Fibroblast of skin of right quadriceps (primary cell): ENCODE data around the gene C2orf49.

Experiments
- DNase-seq: peaks from one replicate; pipeline ENCODE4 v3.0.0-alpha.2; 2013

Gene C2orf49

DNA sequence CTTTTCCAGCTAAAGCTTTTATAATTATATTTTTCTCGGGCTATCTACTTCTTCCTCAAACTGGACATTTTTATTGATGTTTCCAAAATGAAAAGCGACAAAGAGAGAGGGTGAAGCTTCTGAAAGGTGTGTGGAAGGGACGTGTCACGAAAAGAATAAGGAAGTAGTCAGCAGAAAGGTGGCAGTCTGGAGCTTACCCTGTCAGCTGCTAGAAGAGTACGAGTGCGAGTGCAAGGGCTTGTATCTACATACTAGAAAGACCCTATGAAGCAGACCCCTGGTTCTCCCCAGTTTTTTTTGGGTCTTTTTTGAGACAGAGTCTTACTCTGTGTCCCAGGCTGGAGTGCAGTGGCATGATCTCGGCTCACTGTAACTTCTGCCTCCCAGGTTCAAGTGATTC is 46.9 kb downstream of the C2orf49 start:
- no peak for DNase-seq

DNA sequence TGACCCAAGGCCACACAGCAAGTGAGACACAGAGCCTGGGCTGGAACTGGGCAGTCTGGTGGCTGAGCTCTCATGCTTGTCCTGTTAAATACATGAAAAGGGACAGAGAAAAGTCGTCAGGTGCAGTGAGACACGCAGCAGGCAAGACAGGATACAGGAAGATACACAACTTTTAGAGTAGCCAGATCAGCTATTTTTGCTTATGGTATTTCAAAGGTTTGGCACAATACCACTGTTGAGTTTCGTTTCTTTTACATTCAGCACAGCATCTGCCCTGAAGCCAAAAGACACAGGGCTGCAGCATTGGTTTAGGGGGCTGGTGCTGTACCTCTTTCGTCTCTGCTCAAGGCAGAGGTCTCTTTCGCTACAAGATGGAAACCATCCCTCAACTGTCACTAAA is 47.5 kb downstream of the C2orf49 start:
- no peak for DNase-seq

DNA sequence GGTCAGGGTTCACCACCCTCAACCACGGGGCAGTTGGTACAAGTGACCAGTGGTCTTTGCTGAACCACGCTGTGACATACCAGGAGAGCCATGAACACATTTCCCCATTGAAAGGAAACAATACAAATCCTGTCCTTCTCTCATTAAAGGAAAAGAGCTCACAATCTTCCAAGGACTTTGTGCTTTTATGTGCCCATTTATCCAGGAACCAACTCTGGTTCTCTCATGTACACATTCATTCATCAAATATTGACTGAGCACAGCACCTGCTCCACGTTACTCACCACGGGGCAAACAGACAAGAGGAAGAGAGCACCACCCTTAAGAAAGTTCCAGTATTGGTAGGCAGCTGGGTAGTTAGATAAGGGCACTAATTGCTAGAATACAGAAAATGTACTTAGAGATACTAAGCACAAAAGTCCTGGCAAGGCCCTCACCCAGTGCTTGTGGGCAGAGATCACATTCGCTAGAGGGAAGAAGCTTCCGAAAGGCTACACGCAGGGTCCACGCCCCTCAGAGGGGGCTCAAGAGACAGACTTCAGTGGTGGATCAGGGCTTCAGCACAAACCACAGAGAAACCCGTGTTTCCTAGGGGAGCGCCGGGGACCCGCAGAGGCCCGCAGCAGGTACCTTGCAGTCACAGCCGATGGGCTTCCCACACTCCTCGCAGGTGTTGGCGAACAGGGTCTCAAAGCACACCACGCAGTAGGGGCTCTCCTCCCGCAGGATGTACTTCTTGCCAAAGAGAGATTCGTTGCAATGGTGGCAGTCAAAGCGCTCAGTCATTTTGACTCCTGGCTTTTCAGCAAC is 48.6 kb downstream of the C2orf49 start:
- no peak for DNase-seq

DNA sequence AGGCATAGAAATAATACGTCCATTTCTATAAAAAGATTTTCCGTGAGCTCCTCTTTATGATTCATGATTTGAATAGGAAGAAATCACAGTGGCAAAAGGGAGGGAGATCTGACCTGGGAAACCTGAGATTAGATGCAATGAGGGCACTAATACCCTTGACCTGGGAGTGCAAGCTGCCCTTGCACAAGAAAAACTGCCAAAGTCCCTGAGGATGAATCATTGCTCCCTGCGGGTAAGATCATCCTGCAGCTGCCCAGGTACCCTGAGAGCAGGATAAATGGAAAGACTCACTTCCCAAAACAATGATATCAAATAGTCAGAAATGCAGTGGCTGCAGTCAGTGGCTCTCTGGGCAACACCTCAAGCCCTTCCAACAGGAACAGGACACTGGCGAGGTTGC is 49.9 kb downstream of the C2orf49 start:
- no peak for DNase-seq

DNA sequence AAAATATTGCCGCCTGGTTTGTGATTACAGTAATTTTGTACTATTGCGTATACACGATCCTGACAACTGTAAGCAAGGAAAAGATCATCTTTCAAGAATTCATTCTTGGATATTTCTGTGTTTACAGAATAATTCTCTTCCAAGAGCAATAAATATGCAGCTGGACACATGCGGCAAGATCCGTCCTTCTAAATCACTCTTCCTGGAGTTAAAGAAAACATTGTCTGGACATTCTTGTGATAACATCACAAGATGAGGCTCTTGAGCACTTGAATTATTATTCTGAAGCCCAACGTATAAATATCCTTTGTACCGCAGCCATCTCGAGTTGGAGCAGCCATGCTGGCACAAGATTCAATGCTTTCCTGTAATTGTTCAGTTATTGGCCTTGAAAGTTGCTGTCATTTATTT is 51.6 kb downstream of the C2orf49 start:
- peak; percentile 90 for DNase-seq

DNA sequence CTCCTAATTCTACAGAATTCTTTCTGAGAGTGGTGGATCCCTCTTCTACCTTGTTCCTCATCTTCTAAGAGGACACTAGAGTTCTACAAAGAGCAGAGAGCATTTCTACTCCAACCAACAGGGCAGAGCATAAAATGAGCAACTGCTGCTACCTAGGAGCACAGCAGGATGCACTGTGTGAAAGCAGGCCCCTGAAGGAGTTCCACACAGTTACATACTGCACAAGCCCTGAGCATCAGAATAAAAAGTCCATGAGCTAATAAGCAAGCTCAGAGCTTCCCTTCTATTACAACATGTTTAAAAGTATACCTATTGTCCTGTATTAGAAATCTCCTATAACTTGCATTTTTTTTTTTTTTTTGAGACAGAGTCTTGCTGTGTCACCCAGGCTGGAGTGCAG is 53.1 kb downstream of the C2orf49 start:
- no peak for DNase-seq

DNA sequence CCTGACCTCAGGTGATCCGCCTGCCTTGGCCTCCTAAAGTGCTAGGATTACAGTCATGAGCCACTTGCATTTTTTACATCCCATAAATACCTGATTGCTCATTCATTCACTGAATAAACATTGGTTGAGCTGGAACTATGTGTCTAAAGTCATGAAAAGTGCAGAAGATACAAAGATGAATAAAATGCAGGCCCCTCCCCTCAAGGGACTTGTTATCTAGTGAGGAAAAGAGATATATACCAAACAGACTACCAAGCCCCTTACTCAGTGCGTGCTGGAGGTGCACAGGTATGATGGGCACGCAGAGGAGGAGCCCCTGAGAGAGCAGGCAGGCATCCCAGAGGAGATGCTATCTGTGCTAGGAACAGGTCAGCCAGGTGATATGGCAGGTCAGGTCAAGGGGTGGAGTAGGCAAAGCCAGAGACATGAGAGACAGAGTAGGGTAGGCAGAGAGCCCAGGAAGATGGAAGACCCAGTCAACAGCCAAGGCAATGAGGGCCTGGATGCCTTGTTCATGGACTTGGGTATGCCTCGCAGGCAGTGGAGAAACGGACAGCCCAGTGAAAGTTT is 53.8 kb downstream of the C2orf49 start:
- peak; percentile 71 for DNase-seq

DNA sequence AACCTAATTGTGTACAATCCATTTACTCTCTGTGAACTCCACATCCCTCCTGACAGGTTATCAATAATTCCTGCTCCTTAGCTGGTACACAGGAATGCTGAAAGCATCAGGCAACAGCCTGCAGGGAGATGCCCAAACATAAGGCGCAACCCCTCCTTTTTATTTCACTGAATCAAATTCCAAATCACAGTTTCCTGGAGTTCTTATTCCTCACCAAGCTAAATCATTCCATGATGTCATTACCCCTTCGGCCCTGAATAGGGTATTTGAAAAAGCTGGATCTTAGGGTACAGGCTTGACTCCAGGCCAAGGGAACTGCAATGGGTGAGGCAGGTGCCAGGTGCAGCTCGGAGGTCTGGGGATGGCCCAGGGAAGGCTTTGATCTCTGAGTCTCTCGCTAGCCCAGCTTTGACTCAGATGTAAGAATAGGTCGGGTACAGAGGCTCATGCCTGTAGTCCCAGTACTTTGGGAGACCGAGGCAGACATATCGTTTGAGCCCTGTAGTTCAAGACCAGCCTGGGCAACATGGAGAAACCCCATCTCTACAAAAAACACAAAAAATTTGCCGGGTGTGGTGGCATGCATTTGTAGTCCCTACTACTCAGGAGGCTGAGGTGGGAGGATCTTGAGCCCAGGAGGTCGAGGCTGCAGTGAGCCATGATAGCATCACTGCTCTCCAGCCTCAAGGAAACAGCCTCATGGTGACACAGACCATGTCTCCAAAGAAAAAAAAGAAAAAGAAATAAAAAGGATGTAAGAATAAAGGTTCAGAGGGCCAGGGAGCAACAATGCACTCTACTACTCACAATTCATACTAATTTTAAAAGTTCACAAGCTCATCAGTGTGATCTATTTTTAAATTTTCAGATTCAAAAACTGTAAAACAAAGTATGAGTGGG is 54.7 kb downstream of the C2orf49 start:
- no peak for DNase-seq

DNA sequence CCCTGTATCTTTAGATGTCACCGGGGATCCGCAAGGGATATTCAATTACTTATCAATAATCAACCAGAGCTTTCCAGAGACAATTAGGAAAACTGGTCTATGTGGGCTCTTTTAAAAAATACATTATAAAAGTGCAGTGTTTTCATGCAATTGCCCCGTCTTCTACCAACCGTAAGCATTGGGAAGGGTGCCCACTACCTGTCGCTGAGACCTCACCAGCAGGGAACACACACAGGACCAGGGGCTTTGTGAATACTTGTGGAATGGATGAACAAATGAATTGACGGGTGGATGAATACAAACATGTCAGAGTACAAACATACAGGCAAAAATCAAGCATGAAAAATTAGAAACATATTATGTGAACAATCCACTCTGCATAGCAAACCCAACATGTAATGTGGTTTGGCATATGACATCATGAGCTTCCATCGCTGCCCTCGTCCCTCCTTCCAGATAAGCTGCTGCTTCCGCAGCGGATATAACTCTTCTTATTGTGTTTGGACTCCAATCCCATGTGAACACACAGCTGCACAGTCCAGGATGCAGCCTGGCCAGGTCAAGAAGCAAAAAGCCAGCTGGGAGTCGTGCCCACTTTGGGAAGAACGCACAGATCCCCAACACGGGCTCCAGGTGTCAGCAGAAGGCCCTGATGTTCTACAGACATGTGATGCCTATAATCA is 56.2 kb downstream of the C2orf49 start:
- DNase-seq, result peak; percentile 83

DNA sequence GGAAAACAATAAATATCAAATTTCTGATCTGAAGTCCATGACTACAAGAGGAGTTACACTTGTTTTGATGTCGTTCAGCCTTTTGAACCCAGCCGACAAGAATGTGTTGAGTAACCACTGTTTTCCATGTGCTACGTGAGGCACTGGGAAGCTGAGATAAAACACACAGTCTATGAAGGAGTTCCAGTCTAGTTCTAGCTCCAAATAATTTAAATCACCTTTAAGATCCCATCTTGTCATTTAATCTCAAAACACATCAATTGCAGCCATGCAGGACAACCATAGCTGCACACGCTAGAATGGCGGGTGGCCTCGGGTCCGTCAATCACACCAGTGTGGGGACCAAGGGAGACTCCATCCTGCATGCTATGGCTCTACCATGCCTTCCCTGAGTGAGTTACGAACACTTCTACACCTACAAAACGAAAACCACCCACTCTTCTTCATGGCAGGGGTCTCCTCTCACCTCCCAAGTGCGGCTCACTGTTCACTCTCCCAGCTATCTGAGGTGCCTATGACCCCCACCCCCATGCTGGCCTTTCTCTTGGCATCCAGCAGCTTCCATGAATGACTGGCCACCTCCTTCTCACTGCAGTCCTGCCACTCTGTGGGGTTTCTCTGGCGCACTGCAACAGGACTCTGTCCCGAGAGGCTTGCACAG is 57.7 kb downstream of the C2orf49 start:
- no peak for DNase-seq

DNA sequence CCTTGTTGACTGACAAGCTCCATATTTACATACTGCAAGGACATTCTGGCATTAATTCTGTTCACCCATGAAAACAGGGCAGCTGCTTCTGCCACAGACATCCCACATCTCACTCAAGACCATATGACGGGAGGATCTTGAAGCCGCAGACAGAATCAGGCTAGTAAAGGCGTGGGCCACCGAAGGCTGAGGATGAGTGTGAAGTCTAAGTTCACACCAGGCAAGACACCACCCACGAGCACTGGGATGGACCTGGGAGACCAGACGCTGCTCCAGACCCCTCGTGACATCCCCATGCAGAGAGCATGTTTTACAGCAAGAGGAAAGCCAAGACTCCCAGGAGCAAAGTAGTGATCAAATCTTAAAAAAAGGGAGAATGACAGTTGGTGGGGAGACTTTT is 58.4 kb downstream of the C2orf49 start:
- DNase-seq, result no peak

DNA sequence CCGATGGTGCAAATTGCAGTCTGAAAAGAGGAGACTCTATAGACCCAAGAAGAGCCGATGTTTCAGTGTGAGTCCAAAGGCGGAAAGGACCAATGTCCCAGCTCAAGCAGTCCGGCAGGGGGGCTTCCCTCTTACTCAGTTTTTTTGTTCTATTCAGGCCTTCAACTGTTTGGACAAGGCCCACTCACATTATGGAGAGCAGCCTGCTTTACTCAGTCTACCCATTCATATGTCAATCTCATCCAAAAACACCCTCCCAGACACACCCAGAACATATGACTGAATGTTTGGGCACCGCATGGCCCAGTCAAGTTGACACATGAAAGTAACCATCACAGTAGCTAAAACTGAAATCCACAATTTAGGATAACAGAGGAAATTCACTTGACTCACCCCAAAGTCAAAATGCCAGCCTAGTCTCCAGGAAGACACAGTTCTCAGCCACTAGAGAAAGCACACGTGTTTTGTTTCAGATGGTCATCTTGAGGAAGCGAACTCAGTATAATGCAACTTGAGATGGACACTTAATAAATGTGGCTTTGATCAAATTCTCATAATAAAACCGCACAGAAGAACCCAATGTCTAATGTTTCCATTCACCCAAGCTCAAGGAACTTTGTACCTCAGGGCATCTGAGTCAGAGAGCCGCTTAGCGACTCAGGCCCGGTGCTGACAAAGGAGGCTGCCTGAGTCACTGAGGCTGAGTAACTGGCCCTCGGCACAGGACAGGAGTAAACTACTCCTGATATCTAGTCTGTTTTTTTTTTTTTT is 59.1 kb downstream of the C2orf49 start:
- DNase-seq, result peak; percentile 95

DNA sequence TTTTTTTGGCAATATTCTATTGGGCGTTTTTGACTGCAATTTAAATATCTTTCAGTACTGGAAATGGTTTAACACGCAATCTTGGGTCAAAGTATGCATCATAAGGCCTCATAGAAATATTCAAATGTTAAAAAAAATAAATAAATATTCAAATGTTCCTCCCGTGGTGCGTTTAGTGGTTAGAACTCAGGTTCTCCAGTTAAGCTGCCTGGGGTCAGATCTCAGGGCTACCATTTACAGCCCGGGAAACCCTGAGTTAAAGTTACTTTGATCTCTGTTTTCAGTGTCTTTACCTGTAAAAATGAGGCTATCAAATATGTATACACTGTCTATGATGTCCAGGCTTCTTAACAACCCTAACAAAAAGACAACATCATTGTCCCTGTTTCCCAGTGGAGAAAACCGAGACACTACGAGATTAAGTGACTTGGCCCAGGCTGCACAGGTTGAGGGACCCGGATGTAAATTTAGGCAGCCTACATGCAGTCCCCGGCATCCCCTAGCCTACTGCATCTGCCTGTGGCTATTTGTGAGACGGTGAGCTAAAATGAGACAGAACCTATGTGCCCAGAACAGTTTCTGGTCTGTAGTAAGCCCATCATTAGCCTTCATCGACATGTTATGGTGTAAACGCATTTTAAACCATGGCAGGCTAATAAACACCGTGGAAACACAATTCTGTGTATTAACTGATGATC is 59.8 kb downstream of the C2orf49 start:
- DNase-seq, result no peak

DNA sequence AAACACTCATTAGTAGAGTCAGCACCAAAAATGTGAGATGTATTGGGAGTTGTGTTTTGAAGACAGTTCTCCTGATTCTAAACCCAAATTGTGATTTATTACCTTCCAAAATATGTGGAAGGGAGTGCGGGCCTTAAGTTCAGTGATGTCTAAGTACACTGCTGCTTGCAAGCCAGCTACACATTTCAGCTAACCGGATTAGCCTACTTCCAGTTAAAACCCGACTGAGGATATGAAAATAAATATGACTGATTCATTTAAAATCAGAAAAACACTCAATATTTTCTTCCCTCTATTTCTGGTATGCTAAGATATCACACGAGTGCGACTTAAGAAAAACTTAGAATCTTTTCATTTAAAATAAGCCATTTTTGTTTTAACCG is 60.6 kb downstream of the C2orf49 start:
- DNase-seq, result no peak

DNA sequence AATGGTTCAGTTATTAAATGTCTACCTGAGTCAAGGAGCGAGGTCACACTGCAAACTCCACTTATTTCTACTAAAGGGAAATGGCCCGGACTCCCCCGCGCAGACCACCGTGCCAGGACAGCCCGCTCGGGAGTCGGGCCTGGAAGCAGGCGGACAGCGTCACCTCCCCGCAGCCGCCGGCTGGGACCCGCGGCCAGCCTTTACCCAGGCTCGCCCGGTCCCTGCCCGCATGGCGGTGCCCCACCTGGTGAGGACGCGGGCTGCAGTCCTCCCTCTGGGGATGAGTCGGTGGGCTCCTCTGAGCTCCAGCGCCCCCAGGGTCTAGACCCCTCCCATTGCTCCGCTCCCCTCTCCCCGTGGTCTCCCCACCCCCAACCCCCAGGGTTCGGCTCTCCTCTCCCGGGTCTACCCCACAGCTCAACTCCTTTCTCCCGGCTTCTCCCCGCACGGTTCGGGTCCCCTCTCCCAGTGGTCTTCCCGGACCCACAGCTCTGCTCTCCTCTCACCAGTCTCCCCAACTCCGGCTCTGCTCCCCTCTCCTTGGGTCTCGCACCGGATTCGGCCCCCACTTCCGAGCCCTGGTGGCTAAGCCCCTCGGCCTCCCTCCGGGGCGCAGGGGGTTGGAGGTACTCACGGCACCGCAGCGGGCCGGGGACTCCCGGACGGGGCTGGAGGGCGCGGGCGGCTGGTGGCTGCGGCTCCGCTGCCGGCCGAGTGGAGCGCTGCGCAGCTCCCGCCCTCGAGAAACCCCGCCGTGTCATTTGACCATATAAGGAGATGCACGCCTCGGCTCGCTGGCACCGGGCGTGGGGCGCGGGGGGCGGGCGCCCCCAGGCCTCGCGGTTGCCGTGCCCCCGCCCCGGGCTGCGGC is 61.2 kb downstream of the C2orf49 start, which contains the start of gene FHL2:
FHL2 (minus strand) TSS at position 716 of the 871 bp plus-strand sequence. CDS start 12,535 bp downstream, outside the sequence.
- DNase-seq, result peak; percentile 84
